Rectal smooth muscle tissue (tissue), 1 donor: ENCODE measurements around the gene RPS13.
"Not testable (repeated sequence)": the region's sequence is repeated elsewhere in the genome, so short reads cannot be mapped to it uniquely, and the experiment has no call there.

Source experiments
- H3K27ac ChIP-seq: one replicate; pipeline ENCODE4 v1.7.0; 2013; ENCODE audit warnings: low read depth, low read length, inconsistent platforms
- H3K27me3 ChIP-seq: one replicate; pipeline ENCODE4 v1.7.0; 2013; ENCODE audit warnings: low read length; ENCODE audit not compliant: control insufficient read depth, insufficient read depth
- H3K36me3 ChIP-seq: one replicate; pipeline ENCODE4 v1.7.0; 2013; ENCODE audit warnings: low read length; ENCODE audit not compliant: control insufficient read depth, insufficient read depth
- H3K4me1 ChIP-seq: one replicate; pipeline ENCODE4 v1.7.0; 2013; ENCODE audit warnings: low read length; ENCODE audit not compliant: control insufficient read depth, insufficient read depth
- H3K4me3 ChIP-seq: one replicate; pipeline ENCODE4 v1.7.0; 2013; ENCODE audit warnings: low read length
- H3K9ac ChIP-seq: one replicate; pipeline ENCODE4 v1.7.0; 2013; ENCODE audit warnings: low read length

The RPS13 gene

GRCh38 chr11:17075506-17075905, 2.0 kb downstream of the RPS13 start:
- Histone ChIP-seq H3K4me1 (peaks cover 3% of the 10 kb centered on the region), H3K27ac (no peak overlapping the region), H3K4me3 (no peak overlapping the region), H3K27me3 (no peaks in the 10 kb centered on the region), H3K9ac (no peak overlapping the region), H3K36me3 (peaks cover 13% of the 10 kb centered on the region)

DNA sequence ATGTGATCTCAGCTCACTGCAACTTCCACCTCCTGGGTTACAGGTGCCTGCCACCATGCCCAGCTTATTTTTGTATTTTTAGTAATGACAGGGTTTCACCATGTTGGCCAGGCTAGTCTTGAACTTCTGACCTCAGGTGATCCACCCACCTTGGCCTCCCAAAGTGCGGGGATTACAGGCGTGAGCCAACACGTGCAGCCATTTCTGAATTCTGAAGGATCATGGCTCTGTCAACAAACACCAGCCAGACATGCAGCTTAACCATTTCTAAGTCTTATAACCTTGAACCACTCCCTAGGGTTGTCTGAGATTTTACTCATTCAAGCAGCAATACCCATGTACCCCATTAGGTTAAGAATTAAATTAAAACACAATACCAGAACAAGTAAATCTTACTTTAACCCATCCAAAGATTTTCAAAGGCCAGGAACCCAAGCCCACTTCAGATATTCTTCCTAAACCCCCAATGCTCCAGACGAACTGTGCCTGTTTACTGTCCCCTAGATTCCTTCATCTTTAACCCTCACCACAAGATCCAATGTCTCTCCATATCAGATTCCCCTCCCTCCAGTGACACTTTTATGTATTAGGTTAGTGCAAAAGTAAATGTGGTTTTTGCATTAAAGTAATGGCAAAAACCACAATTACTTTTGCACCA, 4.0 kb downstream of the RPS13 start:
- Histone ChIP-seq H3K36me3 (peaks cover 13% of the 10 kb centered on the region), H3K9ac (no peak overlapping the region), H3K27ac (no peak overlapping the region), H3K4me1 (peaks cover 3% of the 10 kb centered on the region), H3K4me3 (no peak overlapping the region), H3K27me3 (no peaks in the 10 kb centered on the region)

DNA sequence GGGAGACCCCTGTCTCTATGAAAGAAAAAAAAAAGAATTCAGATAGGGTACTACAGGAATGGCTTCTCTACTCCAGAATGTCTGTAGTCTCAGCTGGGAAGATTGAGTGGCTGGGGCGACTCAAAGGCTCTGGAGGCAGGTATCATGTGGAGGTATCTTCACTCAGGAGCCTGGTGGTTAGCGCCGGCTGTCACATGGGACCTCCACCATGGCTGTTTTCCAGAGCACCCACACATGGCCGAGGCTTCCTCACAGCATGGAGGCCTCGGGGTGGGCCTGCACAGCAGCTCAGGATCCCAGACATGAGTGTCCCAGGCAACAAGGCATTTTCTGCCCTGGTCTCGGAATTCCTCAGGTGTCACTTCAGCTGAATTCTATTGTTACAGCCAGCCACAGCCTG, 10.1 kb downstream of the RPS13 start:
- H3K27ac ChIP-seq, result no peak overlapping the region
- no peaks in the 10 kb centered on the region for H3K27me3 ChIP-seq
- no peak overlapping the region for H3K9ac ChIP-seq
- H3K4me3 ChIP-seq, result no peak overlapping the region
- no peaks in the 10 kb centered on the region for H3K4me1 ChIP-seq
- H3K36me3 ChIP-seq, result no peaks in the 10 kb centered on the region

DNA sequence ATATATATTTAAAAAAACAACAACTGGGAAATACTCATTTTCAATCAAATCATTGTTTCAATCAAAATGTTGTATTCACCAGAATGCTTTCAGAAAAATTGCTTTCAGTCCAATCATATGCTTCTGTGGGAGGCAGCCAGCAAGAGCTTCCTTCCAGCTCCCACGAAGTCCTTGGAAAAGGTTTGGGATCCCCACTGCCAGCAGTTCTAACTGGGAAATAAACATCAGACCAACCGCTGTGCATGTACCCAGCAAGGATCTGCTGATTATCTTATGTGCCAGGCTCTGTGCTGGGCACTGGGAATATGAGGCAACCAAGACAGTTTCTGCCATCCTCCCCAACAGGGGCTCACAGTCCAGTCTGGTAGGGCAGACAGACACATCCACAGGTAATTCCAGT, 10.8 kb downstream of the RPS13 start:
- H3K36me3 ChIP-seq, result no peaks in the 10 kb centered on the region
- H3K27me3 ChIP-seq, result no peaks in the 10 kb centered on the region
- H3K27ac ChIP-seq, result no peak overlapping the region
- H3K9ac ChIP-seq, result no peak overlapping the region
- H3K4me1 ChIP-seq, result no peaks in the 10 kb centered on the region
- H3K4me3 ChIP-seq, result no peak overlapping the region

DNA sequence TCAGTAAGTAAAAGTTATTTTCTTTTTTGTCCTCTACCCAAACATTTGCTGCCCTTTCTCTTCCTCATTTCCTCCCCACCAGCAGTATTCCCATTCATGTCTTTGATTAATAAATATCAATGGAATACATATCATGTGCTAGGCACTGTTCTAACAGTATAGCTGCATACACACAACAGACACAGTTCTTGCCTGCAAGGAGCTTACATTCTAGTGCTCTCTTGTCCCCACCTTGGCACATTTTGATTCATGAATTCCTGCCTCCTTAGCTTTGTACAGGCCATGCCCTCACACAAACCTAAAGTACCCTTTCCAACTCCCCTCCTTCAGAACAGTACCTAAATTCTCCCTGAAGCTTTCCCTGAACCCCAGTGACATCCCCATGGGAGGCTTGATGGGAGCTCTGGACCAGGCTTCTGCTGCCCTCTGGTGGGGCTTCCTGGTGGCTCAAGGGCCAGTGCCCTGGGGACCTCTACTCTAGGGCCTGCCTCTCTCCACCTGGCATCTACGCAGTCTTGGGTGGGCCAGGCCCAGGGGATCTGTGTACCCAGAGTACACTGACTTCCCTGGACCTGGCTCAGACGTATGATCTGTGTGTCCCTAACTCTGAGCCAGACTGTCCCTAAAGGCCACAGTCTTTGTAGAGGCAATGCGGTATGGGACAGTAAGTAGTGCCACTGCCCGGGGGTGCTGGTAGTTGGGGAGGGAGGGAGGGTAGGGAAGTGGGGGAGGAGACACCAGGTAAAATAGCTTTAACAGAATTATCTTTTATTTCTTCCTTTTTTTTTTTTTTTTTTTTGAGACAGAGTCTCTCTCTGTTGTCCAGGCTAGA, 14.1 kb downstream of the RPS13 start:
- no peak overlapping the region for H3K9ac ChIP-seq
- H3K4me1 ChIP-seq, result no peaks in the 10 kb centered on the region
- no peaks in the 10 kb centered on the region for H3K27me3 ChIP-seq
- H3K36me3 ChIP-seq, result no peaks in the 10 kb centered on the region
- no peak overlapping the region for H3K4me3 ChIP-seq
- H3K27ac ChIP-seq, result no peak overlapping the region

DNA sequence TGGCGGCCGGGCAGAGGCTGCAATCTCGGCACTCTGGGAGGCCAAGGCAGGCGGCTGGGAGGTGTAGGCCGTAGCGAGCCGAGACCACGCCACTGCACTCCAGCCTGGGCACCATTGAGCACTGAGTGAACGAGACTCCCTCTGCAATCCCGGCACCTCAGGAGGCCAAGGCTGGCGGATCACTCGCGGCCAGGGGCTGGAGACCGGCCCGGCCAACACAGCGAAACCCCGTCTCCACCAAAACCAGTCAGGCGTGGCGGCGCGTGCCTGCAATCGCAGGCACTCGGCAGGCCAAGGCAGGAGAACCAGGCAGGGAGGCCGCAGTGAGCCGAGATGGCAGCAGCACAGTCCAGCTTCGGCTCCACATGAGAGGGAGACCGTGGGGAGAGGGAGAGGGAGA, 26.3 kb downstream of the RPS13 start:
- H3K9ac ChIP-seq, H3K4me1 ChIP-seq, H3K27ac ChIP-seq, H3K27me3 ChIP-seq, H3K4me3 ChIP-seq, H3K36me3 ChIP-seq: not testable (repeated sequence)

GRCh38 chr11:17048491-17048890, 29.0 kb downstream of the RPS13 start:
- H3K4me3 ChIP-seq, H3K27me3 ChIP-seq, H3K4me1 ChIP-seq, H3K36me3 ChIP-seq, H3K9ac ChIP-seq, H3K27ac ChIP-seq: not testable (repeated sequence)

DNA sequence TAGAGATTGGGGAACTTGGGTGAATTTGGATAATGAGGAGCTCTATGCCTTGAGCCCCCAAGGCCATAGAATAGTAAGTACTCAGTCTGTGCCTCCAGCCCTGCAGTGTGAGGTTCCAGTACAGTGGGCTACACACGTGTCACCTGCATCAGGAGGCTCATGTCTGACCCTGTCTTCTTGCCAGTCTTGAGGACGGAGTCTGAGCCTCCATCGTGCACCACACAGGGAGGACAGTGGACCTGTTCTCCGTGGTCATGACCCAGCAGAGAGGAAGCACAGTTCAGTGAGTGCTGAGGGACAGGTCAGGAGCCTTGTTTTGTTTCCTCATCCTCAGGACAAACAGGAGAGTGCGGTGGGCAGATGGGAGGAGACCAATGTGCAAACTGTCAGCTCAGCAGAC, 30.8 kb downstream of the RPS13 start:
- no peak overlapping the region for H3K27ac ChIP-seq

GRCh38 chr11:17036666-17037658, 40.5 kb downstream of the RPS13 start:
- Histone ChIP-seq H3K27ac (no peak overlapping the region), H3K4me3 (no peak overlapping the region), H3K27me3 (no peaks in the 10 kb centered on the region), H3K36me3 (no peaks in the 10 kb centered on the region), H3K4me1 (no peaks in the 10 kb centered on the region), H3K9ac (no peak overlapping the region)

More for the DNA sequence above, 30.8 kb downstream of the RPS13 start:
- Histone ChIP-seq H3K36me3 (no peaks in the 10 kb centered on the region), H3K4me1 (no peaks in the 10 kb centered on the region), H3K4me3 (no peak overlapping the region), H3K27me3 (no peaks in the 10 kb centered on the region), H3K9ac (no peak overlapping the region)

DNA sequence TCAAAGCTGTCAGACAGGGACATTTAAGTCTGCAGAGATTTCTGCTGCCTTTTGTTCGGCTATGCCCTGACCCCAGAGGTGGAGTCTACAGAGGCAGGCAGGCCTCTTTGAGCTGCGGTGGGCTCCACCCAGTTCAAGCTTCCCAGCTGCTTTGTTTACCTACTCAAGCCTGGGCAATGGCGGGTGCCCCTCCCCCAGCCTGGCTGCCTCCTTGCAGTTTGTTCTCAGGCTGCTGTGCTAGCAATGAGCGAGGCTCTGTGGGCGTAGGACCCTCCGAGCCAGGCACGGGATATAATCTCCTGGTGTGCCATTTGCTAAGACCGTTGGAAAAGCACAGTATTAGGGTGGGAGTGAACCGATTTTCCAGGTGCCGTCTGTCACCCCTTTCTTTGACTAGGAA, 43.4 kb downstream of the RPS13 start:
- H3K9ac ChIP-seq, H3K4me1 ChIP-seq: not testable (repeated sequence)

DNA sequence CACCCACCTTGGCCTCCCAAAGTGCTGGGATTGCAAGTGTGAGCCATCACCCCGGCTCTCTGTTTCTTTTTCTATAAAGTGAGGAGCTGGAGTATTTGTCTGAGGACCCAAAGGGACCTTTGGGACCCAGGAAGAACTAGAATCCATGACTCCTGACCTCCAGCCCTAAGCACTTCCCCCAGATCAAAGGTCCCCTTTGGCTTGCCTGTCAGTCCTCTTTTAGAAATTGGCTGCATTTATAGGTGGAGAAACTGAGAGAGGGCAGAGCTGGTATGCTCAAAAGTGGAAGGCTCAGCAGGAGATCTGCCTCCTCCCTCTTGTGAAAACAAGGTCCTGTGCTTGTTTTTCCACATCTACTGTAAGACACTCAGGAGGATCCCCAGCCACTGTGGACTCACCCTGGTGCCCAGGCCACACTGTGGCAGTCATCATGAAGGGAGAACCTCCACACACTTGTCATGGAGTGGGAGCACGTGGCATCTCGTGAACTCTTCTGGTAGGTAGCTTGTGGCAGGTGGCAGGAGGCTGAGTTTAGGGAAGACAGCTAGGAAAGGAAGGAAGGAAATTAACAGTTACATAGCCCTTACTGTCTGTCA, 50.9 kb downstream of the RPS13 start:
- no peaks in the 10 kb centered on the region for H3K36me3 ChIP-seq
- H3K9ac ChIP-seq, result no peak overlapping the region
- H3K27me3 ChIP-seq, result no peaks in the 10 kb centered on the region
- H3K4me3 ChIP-seq, result no peak overlapping the region
- H3K4me1 ChIP-seq, result no peaks in the 10 kb centered on the region
- no peak overlapping the region for H3K27ac ChIP-seq

More for the DNA sequence above, 43.4 kb downstream of the RPS13 start:
- not testable (repeated sequence) for H3K4me3 ChIP-seq, H3K36me3 ChIP-seq, H3K27me3 ChIP-seq, H3K27ac ChIP-seq

- no peaks in the 10 kb centered on the region for H3K4me1 ChIP-seq
- no peaks in the 10 kb centered on the region for H3K36me3 ChIP-seq
- H3K27ac ChIP-seq, result no peak overlapping the region
- no peak overlapping the region for H3K4me3 ChIP-seq
- H3K9ac ChIP-seq, result no peak overlapping the region
- no peaks in the 10 kb centered on the region for H3K27me3 ChIP-seq
Observed at GRCh38 chr11:17024924-17025323, 52.5 kb downstream of the RPS13 start.
